Psoas muscle (tissue), 8 donors: ENCODE measurements around the gene ADAMTS13. TPM values are rescaled to one million over a fixed set of nuclear protein-coding genes. Genes with fewer than 3 reads are reported as not detected.

Experiments
- ATAC-seq, 4 donors: fragments of 200-7000 bp; cut with Tn5 transposase; one replicate each; pipeline ENCODE4 v1.9.1; 2020; ENCODE audit warnings: moderate library complexity in 3 of 4, mild to moderate bottlenecking in 2 of 4
- DNase-seq, 2 donors: peaks; one replicate each; pipeline ENCODE4 v3.0.0-alpha.2; 2020
- H3K27ac ChIP-seq: fragments of 200-600 bp; one replicate; pipeline ENCODE4 v1.8.0; 2022
- H3K27me3 ChIP-seq, 3 donors: fragments of 200-600 bp in 1 of 3; one replicate each; pipeline versions ENCODE4 v1.6.1 to v1.8.0; 2013 to 2022; ENCODE audit warnings: low read length in 2 of 3, mild to moderate bottlenecking in 2 of 3, moderate library complexity in 1 of 3; ENCODE audit not compliant: insufficient read depth in 3 of 3
- H3K36me3 ChIP-seq, 2 donors: fragments of 200-600 bp in 1 of 2; one replicate each; pipeline versions ENCODE4 v1.6.1 to v1.8.0; 2013 to 2022; ENCODE audit warnings: low read depth in 1 of 2, mild to moderate bottlenecking in 1 of 2, moderate library complexity in 1 of 2; ENCODE audit not compliant: insufficient read depth in 1 of 2
- H3K4me1 ChIP-seq: fragments of 200-600 bp; one replicate; pipeline ENCODE4 v1.8.0; 2022
- H3K4me3 ChIP-seq: fragments of 200-600 bp; one replicate; pipeline ENCODE4 v1.8.0; 2022; ENCODE audit warnings: mild to moderate bottlenecking
- H3K9me3 ChIP-seq: fragments of 200-600 bp; one replicate; pipeline ENCODE4 v1.8.0; 2022
- WGBS, 3 donors: extraction: QIAGEN DNeasy Blood & Tissue Kit; methylation state at CpG; one replicate each; pipeline versions ENCODE4 v1.1.6 to v1.1.7; 2013; 5-methylcytosine and 5-hydroxymethylcytosine counted together
- intact Hi-C, 2 donors: fragments of 100-400 bp; cut with DNase I; formaldehyde crosslinking; loops; one replicate each; pipeline versions ENCODE4 v1.11.0 to v1.14.2; 2022
- long read RNA-seq, 2 donors: library from polyadenylated mRNA; unstranded; transcript quantifications; one replicate each; pipeline ENCODE4 v2.0.0, GENCODE V29; 2021
- polyA plus RNA-seq, 3 donors: library from polyadenylated mRNA; stranded (reverse); fragments of 200-250 nt; gene quantifications; one replicate each; pipeline ENCODE4 v1.2.3, GENCODE V29; 2013
- total RNA-seq, 4 donors: library from RNA; stranded (reverse); fragmentation: NEBNext Ultra II Directional in 2 of 4; extraction: Animal tissue kit (Norgen Biotek cat#: 25700) in 2 of 4; gene quantifications; one replicate each; pipeline versions ENCODE4 v1.2.1 to v1.2.4, GENCODE V29; 2021 to 2023
- TF ChIP-seq, protein P1 (sequence below): fragments of 200-600 bp; IDR thresholded peaks from one replicate; pipeline ENCODE4 v1.8.0; 2022; ENCODE audit warnings: antibody characterized with exemption
- donor health status: healthy with polysubstance abuse.
- donor health status: DM: no; HTN: no; CAD: no; lungs with moderate emphysema.
- donor health status: Bipolar disorder and iron deficiency.
- donor health status: healthy.
- donor health status: DM: yes; HTN: yes; CAD: no.
- donor health status: DM: no; HTN: no; CAD: no.
- donor health status: DM: no; HTN: no; CAD: no.
- donor health status: DM: yes; HTN: yes; CAD: no.

ADAMTS13 gene
- 1 to 10 TPM; 2.0 to 6.7 (median 2.5) TPM for total RNA-seq
- polyA plus RNA-seq: 1 to 10 TPM in 2 of 3 donors, under 1 TPM in 1; 0.73 to 2.6 (median 1.8) TPM
- long read RNA-seq, donor 1, partial matches to known transcripts: 1 of 6 reads
- long read RNA-seq, donor 1, other reads (novel, unspliced or antisense): 5 of 6 reads
- long read RNA-seq, donor 2, partial matches to known transcripts: 1 of 4 reads
- long read RNA-seq, donor 2, other reads (novel, unspliced or antisense): 3 of 4 reads

- Histone ChIP-seq H3K4me3 (no peak within 1 kb of the TSS), H3K27ac (peak within 1 kb of the TSS; percentile 16), H3K4me1 (no peaks in the 10 kb centered on the region), H3K27me3 (no peaks in the 10 kb centered on the region), H3K36me3 (no peaks in the 10 kb centered on the region), H3K9me3 (no peaks in the 10 kb centered on the region)
- no peak for ATAC-seq
- DNase-seq: no peak
- TF ChIP-seq, protein P1, sequence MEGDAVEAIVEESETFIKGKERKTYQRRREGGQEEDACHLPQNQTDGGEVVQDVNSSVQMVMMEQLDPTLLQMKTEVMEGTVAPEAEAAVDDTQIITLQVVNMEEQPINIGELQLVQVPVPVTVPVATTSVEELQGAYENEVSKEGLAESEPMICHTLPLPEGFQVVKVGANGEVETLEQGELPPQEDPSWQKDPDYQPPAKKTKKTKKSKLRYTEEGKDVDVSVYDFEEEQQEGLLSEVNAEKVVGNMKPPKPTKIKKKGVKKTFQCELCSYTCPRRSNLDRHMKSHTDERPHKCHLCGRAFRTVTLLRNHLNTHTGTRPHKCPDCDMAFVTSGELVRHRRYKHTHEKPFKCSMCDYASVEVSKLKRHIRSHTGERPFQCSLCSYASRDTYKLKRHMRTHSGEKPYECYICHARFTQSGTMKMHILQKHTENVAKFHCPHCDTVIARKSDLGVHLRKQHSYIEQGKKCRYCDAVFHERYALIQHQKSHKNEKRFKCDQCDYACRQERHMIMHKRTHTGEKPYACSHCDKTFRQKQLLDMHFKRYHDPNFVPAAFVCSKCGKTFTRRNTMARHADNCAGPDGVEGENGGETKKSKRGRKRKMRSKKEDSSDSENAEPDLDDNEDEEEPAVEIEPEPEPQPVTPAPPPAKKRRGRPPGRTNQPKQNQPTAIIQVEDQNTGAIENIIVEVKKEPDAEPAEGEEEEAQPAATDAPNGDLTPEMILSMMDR: no peak
- intact Hi-C loops: no loop called here
- 59 to 64% (median 62%) methylated on average over 22 to 23 of the region's 23 CpGs for WGBS, 3 donors
Observed at GRCh38 chr9:133421615-133422542, at the start of gene ADAMTS13. Gene ADAMTS13 (plus strand): TSS chr9:133422367. CDS start chr9:133422444, 77 bp downstream.

DNA sequence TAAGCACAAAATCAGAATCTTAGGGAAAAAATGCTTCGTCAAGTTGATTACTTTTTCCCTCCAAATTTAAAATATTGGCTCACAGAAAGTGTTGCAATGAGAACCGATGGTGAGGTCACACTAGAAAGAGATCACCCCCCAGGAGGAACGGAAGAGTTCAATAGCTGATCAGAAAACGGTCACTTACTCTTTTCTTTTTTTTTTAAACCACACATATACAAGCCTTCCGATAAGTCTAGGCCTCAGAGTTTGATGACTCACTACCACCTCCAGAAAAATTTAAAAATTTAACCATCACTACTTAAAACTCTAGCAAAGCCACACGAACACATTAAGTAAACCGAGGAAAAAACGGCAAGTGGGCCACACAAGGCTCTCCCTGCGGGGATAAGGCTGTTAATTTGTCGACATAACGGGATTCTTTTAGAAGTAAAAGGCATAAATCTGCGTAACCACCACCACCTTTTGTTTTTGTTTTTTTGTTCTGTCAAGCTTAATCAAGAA, 47.5 kb upstream of the ADAMTS13 start:
- WGBS, 3 donors: 14 to 24% (median 19%) methylated on average over 12 of the region's 12 CpGs
- H3K4me1 ChIP-seq: peaks cover 54% of the 10 kb centered on the region
- intact Hi-C loops: loop anchor here (2.0 to 5.0 kb wide), 2 partner anchors 22 to 37 kb away; partner anchors contain the start of gene SURF6 (in 1 of the 2)
- H3K36me3 ChIP-seq: peaks cover 0 to 16% of the 10 kb centered on the region in 2 donors
- H3K27me3 ChIP-seq: no peaks in the 10 kb centered on the region
- ATAC-seq: no peak
- no peaks in the 10 kb centered on the region for H3K9me3 ChIP-seq
- H3K4me3 ChIP-seq: peak overlapping the region; percentile 100
- peak overlapping the region; percentile 97 for H3K27ac ChIP-seq
- TF ChIP-seq, protein P1: no peak
- DNase-seq: no peak

DNA sequence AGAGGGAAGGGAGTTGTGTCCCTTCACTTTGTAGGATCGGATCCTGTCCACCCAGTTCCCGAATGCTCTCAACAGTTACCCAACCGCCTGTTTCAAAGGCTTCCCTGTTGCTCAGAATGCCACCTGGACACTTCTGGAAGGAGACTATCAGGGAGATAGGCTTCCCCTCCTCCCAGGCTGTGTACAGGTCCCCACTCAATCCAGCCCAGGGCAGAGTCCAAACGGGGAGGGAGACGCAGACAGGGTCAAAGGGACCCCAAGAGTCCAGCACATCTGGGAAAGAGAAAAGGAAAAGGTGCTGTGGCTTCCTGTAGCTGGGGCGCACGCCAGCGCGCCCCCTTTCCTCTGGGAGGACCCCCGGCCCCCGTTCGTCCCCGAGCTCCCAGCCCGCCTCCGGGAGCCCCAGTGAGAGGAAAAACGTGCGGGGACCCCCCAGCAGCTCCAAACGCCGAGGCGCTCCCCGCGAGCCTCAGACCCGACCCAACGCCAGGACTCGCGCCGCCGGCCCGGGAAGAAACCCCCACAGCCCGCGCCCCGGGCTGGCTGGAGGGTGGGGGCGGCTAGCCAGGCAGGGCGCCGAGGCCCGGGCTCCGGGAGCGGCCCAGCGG, 46.9 kb upstream of the ADAMTS13 start:
- WGBS, 3 donors: 1% methylated on average over 35 to 39 of the region's 39 CpGs
- intact Hi-C loops: loop anchor here (2.0 to 5.0 kb wide), 2 partner anchors 22 to 38 kb away; partner anchors contain the start of gene SURF6 (in 1 of the 2)
- ATAC-seq: peak in 2 of 4 donors; percentile 15 to 24

More for the DNA sequence above, 46.9 kb upstream of the ADAMTS13 start:
- no peaks in the 10 kb centered on the region for H3K27me3 ChIP-seq
- H3K4me3 ChIP-seq: peak overlapping the region; percentile 100
- DNase-seq: peak in 1 of 2 donors; percentile 57
- H3K9me3 ChIP-seq: no peaks in the 10 kb centered on the region
- H3K36me3 ChIP-seq: peaks cover 0 to 11% of the 10 kb centered on the region in 2 donors
- peak overlapping the region; percentile 97 for H3K27ac ChIP-seq
- TF ChIP-seq, protein P1: no peak
- peaks cover 48% of the 10 kb centered on the region for H3K4me1 ChIP-seq
